ENCODE results near the gene MBOAT1.
"Not testable (repeated sequence)": the region's sequence is repeated elsewhere in the genome, so short reads cannot be mapped to it uniquely, and the experiment has no call there.

MBOAT1 gene

DNA sequence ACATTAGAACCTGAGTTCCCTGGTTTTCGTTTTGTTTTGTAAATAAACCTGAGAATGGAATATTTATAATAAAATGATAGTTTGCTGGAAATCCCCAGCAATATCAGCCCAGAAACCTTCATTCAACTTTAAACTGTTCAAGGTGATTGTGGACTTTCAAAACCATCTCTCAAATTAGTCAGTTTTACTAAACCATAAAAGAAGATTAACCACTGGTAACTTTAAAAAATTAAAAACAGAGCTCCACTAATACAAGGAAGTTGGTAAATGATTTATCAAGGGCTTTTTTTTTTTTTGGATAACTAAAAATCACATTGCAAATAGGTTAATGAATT lies 10.0 kb downstream of the MBOAT1 start:
- no peak for DNase-seq

DNA sequence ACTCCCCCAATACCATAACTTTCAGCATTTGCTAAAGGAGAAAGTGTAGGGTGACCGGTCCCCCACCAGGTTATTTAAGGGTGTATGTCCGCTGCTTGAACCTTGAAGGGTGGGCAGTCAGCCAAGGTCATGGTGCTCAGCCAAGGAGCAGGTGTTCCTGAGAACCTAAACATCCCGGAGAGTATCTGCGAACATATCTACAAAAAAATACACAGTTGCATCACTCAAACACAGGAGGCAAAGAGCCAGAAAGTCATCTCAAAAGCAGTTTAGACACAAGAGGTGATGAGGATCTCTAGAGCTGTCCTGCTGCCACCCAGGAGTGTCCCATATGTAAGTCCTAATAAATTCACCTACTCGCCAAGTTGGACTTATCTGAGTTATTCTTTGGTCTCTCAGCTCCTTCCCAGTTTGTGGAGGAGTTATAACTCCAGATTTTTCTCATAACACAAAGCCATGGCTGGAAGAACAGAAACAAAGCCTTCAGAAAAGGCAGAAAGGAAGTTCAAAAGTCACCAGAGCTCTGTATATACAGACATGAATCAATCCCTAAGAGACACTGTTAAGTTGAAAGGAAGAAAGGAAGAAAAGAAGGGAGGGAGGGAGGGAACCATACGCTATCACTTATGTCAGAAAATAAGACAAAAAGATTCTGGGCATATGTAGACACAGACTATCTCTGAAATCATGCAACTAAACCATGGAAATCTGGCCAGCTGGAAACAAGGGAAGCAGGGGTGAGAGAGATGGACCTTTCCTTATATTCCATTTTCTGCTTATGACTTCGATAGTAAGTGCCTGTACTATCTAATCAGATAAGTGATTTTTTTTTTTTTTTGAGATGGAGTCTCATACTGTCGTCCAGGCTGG lies 11.3 kb downstream of the MBOAT1 start:
- no peak for DNase-seq

DNA sequence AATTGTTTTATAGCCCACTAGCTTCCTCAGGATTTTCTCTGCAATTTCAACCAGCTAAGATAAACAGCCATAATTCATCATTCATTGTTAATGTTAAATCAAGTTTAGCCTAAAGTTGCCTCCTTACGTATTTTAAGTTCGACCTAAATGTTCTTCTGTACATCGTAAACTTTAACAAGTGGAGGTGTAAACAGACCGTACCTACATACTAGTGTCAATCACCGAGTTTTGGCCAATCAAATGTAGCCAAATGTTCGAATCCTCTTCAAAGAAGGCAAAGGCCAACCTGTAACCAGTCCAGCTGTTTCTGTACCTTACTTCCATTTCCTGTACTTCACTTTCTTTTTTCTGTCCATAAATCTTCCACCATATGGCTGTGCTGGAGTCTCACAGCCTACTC lies 13.5 kb downstream of the MBOAT1 start:
- DNase-seq: no peak

DNA sequence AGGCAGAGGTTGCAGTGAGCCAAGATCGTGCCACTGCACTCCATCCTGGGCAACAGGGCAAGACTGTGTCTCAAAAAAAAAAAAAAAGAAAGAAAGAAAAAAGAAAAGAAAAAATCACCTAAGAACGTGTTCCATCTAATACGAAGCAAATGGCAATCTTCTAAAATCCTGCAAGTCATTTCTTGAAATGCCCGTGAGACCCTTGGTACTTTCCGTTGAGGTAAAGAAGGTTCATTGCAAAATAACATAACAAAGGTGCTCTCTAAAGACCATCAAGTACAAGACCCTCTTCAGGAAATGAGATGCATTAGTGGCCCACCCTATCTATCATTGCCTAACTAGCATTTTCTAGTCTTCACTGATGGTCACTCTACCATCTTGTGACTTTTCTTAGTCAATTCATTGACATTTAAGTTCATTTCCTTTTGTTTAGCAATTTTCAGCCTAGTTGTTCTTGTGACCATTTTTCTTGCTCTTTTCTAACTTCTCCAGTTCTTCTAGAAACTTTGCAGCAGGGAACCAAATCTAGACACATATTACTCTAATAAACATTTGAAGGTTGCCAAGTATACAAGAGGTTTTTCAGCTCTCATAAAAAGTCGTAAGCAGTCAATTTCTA lies 14.0 kb downstream of the MBOAT1 start:
- no peak for DNase-seq

DNA sequence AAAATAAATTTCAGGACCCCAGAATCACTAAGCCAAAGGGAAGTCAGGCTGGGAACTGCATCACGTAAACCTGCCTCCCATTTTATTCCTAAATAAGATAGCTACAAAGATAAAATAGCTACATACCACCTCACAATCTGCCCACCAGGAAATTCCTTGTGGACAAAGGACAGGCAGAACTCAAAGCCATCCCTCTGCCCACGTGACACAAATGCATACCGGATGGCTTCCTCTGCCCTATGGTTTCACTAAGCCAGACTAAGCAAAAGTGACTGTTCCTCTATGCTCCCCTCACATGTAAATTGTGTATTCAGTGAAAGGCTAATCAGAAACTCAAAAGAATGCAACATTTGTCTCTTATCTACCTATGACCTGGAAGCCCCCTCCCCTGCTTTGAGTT lies 15.0 kb downstream of the MBOAT1 start:
- no peak for DNase-seq

DNA sequence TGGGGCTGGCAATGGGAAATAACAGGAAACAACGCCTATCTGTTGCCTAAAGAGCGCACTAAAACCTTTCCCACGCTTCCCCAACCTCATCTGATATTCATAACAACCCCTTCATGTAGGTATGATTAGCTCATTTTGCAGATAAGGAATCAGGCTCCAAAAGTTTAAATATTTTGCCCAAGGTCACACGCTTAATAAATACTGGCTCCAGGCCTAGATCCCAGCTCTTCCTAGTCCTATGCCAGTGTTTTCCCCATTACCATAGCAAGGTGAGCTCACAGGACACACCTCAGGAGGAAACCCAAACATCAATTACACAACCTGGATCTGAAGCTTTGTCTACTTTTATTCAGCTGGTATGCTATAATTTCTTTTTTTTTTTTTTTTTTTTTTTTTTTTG lies 19.6 kb downstream of the MBOAT1 start:
- no peak for DNase-seq

DNA sequence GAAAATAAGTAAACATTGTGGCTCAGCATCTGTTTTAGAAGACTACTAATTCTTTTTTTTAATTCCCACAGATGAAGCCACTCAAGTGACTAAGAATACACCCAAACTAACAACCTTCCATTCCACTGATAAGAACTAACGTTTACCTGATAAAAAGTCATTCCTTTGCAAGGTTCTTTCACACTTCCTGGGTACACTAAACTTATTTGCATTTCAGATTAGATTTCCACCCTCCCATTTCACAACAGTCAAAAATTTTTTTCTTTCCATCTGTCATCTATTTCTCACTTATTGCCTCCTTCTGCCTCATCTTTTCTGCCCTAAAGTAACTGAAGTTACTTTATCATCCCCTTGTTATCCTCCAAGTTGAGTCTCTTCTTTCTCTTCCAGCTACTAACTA lies 20.3 kb downstream of the MBOAT1 start:
- DNase-seq: no peak

DNA sequence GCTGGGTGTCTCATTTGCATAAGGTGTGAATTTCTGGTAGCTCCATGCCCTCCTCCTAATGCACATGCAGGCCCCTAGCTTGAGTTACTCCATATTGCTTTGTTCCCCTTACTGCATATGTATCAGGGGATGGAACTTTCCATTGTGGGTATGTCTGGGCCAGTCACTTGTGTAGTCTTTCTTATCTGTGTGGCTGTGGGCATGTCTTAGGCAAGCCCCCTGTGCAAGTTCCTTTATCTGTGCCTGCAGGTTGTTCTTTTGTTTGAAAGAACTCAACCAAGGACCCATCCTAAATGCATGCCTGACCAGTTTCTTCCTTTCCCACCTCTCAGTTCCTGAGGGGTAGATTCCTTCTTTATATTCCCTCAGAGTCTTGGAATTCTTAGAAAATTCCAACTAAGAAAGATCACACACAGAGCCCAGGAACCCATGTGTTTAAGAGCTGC lies 23.6 kb downstream of the MBOAT1 start:
- no peak for DNase-seq

DNA sequence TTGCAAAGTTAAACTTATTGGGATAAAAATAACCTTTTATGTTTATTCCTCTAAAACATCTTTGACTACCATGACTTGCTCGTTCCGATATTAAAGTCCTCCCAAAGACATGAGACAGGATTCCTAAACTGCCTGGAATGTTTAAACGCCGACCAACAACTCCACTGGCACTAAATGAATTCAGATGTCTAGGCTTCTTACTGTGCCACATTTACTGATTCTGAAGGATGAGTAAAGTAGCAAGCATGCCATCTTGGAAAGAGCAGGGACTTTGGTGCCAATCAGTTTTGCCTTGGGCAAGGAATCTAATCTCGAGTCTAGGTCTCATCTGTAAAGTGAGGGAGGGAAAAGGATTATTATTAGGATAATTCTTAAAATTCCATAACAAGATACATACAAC lies 25.3 kb downstream of the MBOAT1 start:
- DNase-seq: no peak

DNA sequence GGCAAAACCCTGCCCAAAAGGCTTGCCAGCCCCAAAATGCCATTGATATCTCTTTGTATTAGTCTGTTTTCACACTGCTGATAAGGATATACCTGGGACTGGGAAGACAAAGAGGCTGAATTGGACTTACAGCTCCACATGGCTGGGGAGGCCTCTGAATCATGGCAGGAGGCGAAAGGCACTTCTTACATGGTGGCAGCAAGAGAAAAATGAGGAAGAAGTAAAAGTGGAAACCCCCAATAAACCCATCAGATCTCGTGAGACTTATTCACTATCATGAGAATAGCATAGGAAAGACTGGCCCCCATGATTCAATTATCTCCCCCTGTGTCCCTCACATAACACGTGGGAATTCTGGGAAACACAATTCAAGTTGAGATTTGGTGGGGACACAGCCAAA lies 28.6 kb downstream of the MBOAT1 start:
- DNase-seq: no peak

DNA sequence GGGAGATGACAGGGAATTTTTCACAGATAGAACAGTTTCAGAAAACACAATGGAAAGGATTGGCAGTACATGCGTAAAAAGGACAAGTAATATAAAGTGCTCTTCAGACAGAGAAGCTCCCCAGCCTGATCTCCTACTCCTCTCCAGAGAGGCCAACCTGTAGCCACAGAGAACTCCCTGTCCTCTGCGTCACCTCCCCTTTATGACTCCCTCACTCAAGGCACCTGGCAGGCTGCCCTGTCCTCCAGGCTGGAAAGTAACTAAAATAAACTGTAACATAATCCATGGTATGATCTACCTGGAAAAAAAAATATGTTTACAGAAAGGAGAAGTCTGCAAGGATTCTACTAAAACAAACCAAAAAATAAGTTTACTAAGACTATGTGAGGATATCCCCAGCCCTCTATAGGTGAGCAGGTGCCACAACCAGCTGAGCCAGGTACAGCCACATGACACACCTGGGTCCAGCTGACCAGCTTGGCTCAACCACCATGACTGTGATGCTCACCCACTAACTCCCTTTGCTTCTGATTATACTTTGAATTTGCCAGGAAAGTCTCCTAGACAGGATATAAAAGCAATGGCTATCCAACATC lies 29.2 kb downstream of the MBOAT1 start:
- no peak for DNase-seq

DNA sequence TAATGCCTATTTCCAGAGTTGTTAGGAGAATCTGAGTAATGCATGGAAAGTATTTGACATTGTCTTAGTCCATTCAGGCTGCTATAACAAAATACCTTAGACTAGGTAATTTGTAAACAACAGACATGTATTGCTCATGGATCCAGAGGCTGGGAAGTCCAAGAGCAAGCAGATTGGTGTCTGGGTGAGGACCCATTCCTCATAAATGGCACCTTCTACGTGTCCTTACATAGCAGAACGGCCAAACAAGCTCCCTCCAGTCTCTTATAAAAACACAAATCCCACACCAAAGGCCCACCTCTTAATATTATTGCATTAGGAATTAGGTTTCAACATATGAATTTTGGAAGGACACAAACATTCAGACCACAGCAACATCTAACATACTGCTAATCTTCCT lies 30.2 kb downstream of the MBOAT1 start:
- DNase-seq: no peak

DNA sequence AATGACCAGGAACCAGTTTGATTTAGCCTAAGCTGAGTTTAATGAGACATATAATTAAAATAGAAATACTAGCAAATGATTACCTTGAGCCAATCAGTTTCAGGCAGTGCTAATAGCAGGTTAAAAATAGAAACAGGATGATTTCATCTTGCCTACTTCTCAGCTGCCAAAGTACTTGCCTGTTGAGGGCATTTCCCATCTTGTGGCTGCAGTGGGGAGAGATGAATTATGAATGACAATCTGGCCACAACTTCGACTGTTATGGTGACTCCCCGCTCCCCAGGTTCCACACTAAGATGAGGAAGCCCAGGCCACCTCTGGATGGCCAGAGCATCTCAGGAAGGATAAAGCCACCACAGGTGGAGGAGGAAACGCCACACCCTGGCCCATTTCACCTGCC lies 31.3 kb downstream of the MBOAT1 start:
- no peak for DNase-seq

DNA sequence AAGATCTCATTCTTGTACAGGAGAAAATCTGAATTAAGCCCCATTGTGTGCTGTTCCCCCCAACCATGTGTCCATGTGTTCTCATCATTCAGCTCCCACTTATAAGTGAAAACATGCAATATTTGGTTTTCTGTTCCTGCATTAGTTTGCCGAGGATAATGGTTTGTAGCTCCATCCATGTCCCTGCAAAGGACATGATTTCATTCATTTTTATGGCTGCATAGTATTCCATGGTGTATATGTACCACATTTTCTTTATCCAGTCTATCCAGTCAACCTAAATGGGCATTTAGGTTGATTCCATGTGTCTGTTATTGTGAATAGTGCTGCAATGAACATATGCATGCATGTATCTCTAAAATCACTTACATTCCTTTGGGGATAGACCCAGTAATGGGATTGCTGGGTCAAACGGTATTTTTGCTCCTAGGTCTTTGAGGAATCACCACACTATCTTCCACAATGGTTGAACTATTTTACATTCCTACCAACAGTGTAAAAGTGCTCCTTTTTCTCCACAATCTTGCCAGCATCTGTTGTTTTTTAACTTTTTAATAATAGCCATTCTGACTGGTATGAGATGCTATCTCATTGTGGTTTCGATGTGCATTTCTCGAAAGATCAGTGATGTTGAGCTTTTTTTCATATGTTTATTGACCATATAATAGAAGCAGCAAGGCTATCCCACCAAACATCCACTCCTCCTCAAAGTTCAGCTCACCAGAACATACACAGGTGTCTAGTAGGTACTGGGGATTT lies 32.8 kb downstream of the MBOAT1 start:
- not testable (repeated sequence) for DNase-seq

DNA sequence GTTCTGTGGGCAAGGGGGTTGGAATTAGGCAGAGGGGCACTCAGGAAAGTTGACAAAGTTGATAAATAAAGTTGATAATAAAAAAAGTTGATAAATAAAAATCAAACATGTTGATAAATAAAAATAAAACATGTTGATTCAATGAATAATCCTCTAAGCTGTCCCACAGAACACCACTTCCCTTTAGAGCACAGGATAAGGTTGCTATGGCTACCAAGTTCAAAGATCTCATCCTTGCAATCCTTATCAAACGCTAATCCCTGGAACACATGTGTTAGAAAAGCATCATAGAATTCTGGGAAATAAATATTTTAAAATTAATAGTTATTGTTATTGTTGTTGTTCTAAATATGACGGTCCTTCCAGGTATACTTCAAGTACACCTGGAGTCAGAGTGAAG lies 33.9 kb downstream of the MBOAT1 start:
- DNase-seq: no peak

DNA sequence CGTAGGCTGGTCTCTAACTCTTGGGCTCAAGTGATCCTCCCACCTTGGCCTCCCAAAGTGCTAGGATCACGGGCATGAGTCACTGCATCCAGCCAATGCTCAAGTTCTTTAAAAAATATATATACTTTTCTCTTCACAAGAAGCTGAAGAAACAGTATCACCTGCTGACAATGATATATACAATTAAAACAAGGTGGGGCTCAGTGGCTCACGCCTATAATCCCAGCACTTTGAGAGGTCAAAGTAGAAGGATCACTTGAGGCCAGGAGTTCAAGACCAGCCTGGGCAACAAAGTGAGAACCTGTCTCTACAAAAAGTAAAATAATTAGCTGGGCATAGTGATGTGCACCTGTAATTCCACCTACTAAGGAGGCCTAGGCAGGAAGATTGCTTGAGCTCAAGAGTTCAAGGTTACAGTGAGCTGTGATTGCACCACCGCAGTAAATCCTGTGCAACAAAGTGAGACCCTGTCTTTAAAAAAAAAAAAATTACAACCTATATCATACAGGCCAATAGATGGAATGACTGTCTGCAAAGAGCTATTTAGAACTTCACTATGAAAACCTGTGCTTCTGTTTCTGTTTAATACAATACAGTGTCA lies 36.4 kb downstream of the MBOAT1 start:
- DNase-seq: no peak

DNA sequence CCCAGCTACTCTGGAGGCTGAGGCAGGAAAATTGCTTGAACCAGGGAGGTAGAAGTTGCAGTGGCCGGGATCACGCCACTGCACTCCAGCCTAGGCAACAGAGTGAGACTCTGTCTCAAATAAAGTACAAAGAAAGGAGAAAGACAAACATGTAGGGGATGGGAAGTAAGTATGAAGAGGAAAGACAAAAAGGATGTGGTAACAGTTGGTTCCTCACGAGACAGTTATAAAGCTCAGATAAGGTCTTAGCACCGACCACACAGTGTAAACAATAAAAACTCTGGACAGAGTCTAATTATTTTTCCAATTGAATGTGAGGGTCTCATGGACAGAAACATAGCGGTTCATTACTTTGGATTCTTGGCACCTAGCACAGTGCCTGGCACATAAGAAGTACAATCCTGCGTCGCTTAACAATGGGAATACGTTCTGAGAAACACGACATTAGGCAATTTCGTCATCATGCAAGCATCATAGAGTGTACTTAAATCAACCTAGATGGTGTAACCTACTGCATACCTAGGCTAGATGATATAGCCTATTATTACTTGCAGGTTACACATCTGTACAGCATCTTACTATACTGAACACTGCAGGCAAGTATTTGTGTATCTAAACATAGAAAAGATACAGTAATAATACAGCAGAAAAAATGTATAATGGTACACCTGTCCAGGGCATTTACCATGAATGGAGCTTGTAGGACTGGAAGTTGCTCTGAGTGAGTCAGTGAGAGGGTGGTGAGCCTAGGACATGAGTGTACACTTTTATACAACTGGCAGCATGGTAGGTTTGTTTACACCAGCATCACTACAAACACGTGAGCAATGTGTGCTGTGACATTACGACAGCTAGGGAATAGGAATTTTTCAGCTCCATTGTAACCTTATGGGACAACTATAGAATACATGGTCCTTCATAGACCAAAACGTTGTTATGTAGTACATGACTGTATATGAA lies 38.2 kb downstream of the MBOAT1 start:
- no peak for DNase-seq

DNA sequence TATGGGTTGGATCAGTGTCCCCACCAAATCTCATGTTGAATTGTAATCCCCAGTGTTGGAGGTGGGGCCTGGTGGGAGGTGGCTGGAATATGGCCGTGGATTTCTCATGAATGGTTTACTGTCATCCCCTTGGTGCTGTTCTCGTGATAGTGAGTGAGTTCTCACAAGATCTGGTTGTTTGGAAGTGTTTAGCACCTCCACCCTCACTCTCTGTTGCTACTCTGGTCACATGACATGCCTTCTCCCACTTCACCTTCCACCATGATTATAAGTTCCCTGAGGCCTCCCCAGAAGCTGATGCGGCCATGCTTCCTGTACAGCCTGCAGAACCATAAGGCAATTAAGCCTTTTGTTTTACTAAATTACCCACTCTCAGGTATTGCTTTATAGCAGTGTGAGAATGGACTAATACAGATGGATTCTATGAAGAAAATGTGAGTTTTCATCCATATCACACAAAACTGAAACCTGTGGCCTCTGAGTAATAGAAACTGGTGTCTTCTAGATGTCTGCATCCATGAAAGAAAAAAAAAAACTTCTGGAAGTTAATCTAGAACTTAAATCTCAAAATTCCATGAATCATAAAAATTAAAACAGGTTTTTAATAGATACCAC lies 39.3 kb downstream of the MBOAT1 start:
- DNase-seq: no peak

DNA sequence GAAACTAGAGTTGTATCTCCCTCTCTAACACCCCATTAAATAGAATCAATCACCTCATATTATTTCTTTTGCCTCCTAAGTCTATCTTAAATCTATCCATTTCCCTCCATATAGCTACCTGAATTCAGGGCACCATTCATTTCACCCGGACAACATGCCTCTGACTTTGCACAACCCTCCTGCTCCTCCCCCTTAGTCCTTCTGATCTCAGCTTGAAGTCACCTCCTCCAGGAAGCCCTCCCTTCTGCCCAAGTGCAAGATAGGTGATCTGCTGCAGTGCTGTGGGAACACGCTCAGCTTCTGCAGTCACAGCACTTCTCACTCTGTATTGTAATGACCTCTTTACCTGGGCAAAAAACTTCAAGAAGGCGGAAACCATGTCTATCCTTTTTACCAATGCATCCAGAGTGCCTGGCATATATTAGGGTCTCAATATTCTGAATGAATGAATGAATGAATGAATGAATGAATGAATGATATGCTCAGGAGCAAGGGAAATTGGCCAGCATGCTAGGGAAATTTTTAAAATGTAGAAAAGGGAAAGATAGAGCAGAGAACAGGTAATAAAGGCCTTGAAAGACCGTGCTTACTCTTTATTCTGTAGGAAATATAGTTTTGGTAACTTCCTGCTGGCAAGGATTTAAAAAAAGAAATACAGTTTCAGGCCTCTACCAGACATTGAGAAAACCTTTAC lies 41.7 kb downstream of the MBOAT1 start:
- no peak for DNase-seq

DNA sequence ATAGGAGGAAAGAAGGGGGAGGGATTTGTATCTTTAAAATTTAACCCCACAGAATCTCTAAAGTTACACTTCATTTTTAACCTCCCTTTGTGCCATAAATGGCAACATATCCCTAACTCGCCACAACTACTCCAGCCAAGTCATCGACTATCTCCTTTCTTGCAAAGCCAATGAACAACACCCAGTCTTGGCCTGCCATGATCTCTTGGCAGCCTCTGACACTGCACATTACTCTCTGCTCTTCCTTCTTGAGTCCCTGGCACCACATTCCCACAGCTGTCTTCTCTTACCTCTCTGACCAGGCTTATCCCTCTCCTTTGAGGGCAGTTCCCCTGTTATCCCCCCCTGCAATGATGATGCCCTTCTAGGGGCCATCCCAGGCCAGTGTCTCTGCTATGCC lies 42.5 kb downstream of the MBOAT1 start:
- no peak for DNase-seq

DNA sequence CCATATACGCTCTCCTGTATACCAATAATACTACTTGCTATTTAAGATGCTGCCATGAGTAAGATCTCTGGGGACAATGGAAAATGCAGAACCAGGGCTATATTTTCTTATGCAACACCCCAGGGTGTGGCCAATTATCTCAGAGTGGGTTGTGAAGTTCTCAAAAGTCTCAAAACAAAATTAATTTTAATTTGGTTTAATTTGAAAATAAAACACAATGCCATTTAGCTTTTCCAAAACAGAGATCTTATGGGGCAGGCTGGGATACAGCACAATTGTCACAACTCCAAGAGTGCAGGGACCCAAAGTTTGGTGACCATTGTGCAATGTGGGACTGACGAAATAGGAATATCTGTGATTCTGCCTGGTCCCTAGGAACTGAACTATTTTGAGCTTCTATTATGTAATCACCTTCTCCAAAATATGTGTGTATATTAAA lies 43.1 kb downstream of the MBOAT1 start:
- no peak for DNase-seq
